T-helper 1 cell treated with Interleukin-12 subunit alpha and Interleukin-12 subunit beta and Interleukin-4 antibody, amounts not matched to agents 30 ng/mL and 1 ng/mL, for 36 hours (primary cell): ENCODE results near the gene TGDS. TPM values are rescaled to one million over a fixed set of nuclear protein-coding genes. Genes with fewer than 3 reads are reported as not detected.

Source experiments
- intact Hi-C: fragments of 100-400 bp; cut with micrococcal nuclease; formaldehyde crosslinking; loops from one replicate; pipeline ENCODE4 v1.15.1; 2024
- total RNA-seq: library from RNA; stranded (reverse); gene quantifications from 2 replicates; pipeline ENCODE4 v1.2.3, GENCODE V29; 2022

TGDS gene
- total RNA-seq, 1 donor from 2014 or later = 21.0 TPM

- intact Hi-C loops = loop anchor here (1.0 to 2.0 kb wide), 5 partner anchors 16 to 279 kb away; no protein-coding TSS in a partner anchor
Measured at GRCh38 chr13:94601446-94602431, 5.8 kb upstream of the TGDS start, which contains the start of gene GPR180. Gene GPR180 (plus strand): TSS chr13:94601857. CDS start chr13:94601928, 71 bp downstream.

- intact Hi-C loops = loop anchor here (2.0 to 5.0 kb wide), 2 partner anchors 57 to 587 kb away; no protein-coding TSS in a partner anchor
Measured at GRCh38 chr13:94599877-94600276, 3.9 kb upstream of the TGDS start.

GRCh38 chr13:94598281-94598680 is 2.3 kb upstream of the TGDS start:
- intact Hi-C loops = loop anchor here (5.0 kb wide), 1 partner anchor 589 kb away; no protein-coding TSS in a partner anchor

- intact Hi-C loops = loop anchor here (1.0 to 5.0 kb wide), 6 partner anchors 21 to 1080 kb away; no protein-coding TSS in a partner anchor
Measured at GRCh38 chr13:94596575-94596971, 621 bp upstream of the TGDS start.

GRCh38 chr13:94595001-94595949 is 677 bp downstream of the TGDS start:
- intact Hi-C loops = loop anchor here (1.0 to 5.0 kb wide), 3 partner anchors 8 to 592 kb away; no protein-coding TSS in a partner anchor

- intact Hi-C loops = no loop called here
Measured at GRCh38 chr13:94590744-94591143, 5.2 kb downstream of the TGDS start.

GRCh38 chr13:94588541-94588940 is 7.4 kb downstream of the TGDS start:
- intact Hi-C loops = no loop called here

- intact Hi-C loops = no loop called here
Measured at GRCh38 chr13:94586371-94586770, 9.6 kb downstream of the TGDS start.

GRCh38 chr13:94585543-94586101 is 10.3 kb downstream of the TGDS start:
- intact Hi-C loops = no loop called here

- intact Hi-C loops = no loop called here
Measured at GRCh38 chr13:94583926-94584325, 12.0 kb downstream of the TGDS start.

- intact Hi-C loops = no loop called here
Measured at GRCh38 chr13:94579063-94579462, 16.9 kb downstream of the TGDS start.

GRCh38 chr13:94569615-94570014 is 26.3 kb downstream of the TGDS start:
- intact Hi-C loops = no loop called here

GRCh38 chr13:94568443-94568842 is 27.5 kb downstream of the TGDS start:
- intact Hi-C loops = no loop called here

- intact Hi-C loops = no loop called here
Measured at GRCh38 chr13:94567581-94567980, 28.4 kb downstream of the TGDS start.

- intact Hi-C loops = no loop called here
Measured at GRCh38 chr13:94561126-94561525, 34.8 kb downstream of the TGDS start.

- intact Hi-C loops = no loop called here
Measured at GRCh38 chr13:94560116-94560515, 35.8 kb downstream of the TGDS start.

- intact Hi-C loops = no loop called here
Measured at GRCh38 chr13:94559222-94559795, 36.6 kb downstream of the TGDS start.

GRCh38 chr13:94558716-94559115 is 37.2 kb downstream of the TGDS start:
- intact Hi-C loops = loop anchor here (1.0 kb wide), 4 partner anchors 9 to 920 kb away; partner anchors contain the start of genes GPR180 and TGDS

- intact Hi-C loops = loop anchor here (1.0 kb wide), 4 partner anchors 8 to 921 kb away; partner anchors contain the start of genes GPR180 and TGDS
Measured at GRCh38 chr13:94557684-94558235, 38.2 kb downstream of the TGDS start.

GRCh38 chr13:94556621-94557020 is 39.3 kb downstream of the TGDS start:
- intact Hi-C loops = no loop called here
